B cell (primary cell): Measurements from ENCODE around the gene TSPAN18.

Experiments
- EZH2 ChIP-seq: IDR thresholded peaks from 2 replicates; pipeline ENCODE4 v1.6.1; 2012; ENCODE audit warnings: borderline replicate concordance, low read depth, mild to moderate bottlenecking, moderate library complexity, low read length; ENCODE audit not compliant: insufficient read depth, poor library complexity, severe bottlenecking
- TF ChIP-seq, protein P1 (sequence below): fragments of 200-600 bp; IDR thresholded peaks from one replicate; pipeline ENCODE4 v1.8.0; 2022; ENCODE audit warnings: antibody characterized with exemption, mild to moderate bottlenecking

- TF ChIP-seq EZH2, result no peak
- TF ChIP-seq, protein P1, sequence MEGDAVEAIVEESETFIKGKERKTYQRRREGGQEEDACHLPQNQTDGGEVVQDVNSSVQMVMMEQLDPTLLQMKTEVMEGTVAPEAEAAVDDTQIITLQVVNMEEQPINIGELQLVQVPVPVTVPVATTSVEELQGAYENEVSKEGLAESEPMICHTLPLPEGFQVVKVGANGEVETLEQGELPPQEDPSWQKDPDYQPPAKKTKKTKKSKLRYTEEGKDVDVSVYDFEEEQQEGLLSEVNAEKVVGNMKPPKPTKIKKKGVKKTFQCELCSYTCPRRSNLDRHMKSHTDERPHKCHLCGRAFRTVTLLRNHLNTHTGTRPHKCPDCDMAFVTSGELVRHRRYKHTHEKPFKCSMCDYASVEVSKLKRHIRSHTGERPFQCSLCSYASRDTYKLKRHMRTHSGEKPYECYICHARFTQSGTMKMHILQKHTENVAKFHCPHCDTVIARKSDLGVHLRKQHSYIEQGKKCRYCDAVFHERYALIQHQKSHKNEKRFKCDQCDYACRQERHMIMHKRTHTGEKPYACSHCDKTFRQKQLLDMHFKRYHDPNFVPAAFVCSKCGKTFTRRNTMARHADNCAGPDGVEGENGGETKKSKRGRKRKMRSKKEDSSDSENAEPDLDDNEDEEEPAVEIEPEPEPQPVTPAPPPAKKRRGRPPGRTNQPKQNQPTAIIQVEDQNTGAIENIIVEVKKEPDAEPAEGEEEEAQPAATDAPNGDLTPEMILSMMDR, result no peak
Measured at GRCh38 chr11:44878711-44879110, 151.9 kb downstream of the TSPAN18 start.
